ENCODE measurements around the gene BAAT.
"Not testable (repeated sequence)": the region's sequence is repeated elsewhere in the genome, so short reads cannot be mapped to it uniquely, and the experiment has no call there.

BAAT gene

DNA sequence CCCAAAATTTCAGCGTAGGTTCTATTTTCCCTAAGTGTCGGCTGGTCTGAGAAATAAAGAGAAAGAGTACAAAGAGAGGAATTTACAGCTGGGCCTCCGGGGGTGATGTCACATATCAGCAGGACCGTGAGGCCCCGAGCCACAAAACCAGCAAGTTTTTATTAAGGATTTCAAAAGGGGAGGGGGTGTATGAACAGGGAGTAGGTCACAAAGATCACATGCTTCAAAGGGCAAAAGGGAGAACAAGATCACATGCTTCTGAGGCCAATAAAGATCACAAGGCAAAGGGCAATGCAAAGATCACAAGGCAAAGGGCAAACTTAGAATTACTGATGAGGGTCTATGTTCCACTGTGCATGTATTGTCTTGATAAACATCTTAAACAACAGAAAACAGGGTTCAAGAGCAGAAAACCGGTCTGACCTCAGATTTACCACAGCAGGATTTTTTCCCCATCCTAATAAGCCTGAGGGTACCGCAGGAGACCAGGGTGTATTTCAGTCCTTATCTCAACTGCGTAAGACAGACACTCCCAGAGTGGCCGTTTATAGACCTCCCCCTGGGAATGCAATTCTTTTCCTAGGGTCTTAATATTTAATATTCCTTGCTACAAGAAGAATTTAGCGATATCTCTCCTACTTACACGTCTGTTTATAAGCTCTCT lies at the start of gene BAAT:
TSS of gene BAAT (minus strand) at position 134 of the 664 bp plus-strand sequence. CDS start 13,602 bp downstream, outside the sequence.
- not testable (repeated sequence) for DNase-seq (ENCODE audit: low read depth); H3K4me3 ChIP-seq (ENCODE audit: low read depth, low read length)

DNA sequence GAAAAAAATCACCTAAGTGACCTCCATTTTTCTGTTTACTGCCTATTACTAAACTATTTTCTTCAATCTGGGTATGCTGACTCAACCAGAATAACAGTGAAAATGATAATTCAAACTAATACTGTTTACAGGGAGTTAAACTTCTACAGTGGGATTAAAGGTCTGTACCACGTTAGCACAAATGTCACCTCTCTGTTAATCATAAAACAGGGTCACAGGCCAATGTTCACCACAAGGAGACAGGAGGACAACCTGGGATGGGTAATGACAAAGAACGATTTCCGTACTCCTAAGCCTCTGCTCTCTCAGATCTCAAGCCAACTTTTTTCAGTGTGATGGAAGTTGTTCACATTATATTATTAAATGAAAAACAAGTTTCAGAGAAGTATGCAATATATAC lies 48.4 kb upstream of the BAAT start:
- DNase-seq (ENCODE audit: low read depth): no peak
- no peak overlapping the region for H3K4me3 ChIP-seq (ENCODE audit: low read depth, low read length)

DNA sequence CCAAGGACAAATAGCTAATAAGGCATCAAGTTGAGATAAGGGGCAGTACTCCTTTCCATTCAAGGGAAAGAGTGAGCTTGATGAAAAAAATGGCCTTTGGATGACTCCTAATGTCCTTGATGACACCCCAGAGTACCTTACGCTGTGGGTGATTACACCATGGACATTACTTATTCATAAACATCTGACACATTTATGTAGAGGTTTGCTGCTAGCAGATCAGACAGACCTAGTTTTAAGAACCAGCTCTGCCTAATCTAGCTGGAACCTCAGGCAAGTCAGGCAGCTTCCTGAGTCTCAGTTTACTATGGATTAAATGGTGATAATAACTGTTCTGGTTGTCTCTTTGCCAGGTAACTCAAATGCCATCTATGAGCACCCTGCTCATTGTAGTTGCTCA lies 47.9 kb upstream of the BAAT start:
- no peak overlapping the region for H3K4me3 ChIP-seq (ENCODE audit: low read depth, low read length)
- DNase-seq (ENCODE audit: low read depth): no peak

DNA sequence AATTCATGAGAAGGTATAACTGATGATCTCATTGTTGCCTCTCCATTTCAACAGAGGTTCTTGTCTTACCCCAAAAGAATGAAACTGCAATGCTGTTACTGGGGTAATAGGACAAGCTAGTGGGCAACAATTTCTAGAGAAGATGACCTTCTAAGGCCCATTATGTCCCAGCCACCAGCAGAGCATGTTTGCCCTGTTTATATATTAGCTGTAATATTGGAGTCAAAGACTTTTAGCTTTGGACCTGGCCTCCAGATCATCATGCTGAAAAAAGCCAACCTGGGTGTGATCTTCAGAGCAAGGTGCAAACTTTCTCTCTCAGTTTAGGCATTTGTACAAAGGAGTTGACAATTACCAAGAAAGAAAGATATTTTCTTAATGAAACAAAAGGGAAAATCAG lies 47.4 kb upstream of the BAAT start:
- no peak overlapping the region for H3K4me3 ChIP-seq (ENCODE audit: low read depth, low read length)
- DNase-seq (ENCODE audit: low read depth): no peak

DNA sequence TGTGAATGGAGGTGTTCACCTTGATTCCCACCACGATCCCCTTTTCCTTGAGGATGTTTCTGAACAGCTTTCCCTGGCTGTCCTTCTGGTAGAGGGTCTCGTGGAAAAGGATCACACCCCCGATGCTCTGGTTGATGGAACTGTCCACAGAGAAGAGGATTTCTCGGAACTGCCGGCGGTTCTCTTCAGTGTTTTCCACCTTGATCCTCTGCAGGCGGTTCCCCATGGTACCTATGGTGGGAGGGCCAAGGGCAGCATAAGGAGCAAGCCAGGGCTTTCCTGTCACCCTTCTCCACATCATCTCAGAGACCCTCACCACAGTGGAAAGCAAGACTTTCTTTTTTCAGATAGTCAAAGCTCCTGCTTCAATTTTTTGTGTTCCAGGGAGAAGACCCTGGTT lies 44.9 kb upstream of the BAAT start:
- H3K4me3 ChIP-seq (ENCODE audit: low read depth, low read length): no peak overlapping the region

DNA sequence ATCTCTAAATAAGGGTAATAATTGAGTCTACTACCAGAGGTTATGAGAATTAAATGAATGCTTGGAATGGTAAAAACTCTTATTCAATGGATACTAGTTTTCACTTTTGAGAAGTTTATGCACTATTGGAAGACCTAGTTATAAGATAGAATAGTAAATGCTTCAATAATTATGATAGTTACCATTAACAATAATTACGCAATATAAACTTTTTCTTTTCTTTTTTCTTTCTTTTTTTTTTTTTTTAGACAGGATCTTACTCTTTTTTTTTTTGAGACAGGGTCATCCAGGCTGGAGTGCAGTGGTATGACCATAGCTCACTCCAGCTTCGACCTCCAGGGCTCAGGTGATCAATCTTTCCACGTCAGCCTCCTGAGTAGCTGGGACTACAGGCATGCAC lies 44.1 kb upstream of the BAAT start:
- no peak for DNase-seq (ENCODE audit: low read depth)
- no peak overlapping the region for H3K4me3 ChIP-seq (ENCODE audit: low read depth, low read length)

More for the DNA sequence above, 44.9 kb upstream of the BAAT start:
- DNase-seq (ENCODE audit: low read depth): no peak

DNA sequence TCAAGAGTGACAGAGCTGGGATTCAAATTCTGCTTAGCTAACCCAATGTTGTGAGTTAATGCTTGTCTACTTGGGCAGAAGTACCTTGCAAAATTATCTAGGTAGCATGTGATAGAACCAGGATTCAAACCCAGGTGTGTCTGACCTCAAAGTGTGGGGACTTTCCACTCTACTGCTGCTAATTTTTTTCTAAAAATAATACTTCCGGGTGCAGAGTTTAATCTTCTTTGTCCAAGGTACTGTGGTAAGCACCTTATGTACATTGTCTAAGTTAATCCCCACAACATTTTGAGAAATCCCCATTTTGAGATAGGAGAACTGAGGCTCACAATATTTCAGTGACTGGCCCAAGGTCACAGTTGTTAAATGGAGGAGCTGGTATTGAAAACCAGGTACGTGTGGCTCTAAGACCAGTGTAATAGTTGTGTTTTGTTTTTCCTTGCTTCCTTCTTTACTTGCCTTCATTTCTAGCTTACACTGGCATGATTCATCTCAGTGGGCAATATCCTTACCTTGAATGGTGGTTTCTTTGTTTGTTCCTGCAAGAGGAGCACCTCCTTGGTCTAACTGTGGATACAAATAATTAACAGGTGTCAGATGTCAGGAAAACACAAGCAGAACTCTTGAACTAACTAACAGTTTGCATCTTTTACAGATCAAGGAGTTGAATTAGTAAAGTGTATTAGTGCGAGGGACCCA lies 43.3 kb upstream of the BAAT start:
- H3K4me3 ChIP-seq (ENCODE audit: low read depth, low read length): no peak overlapping the region
- no peak for DNase-seq (ENCODE audit: low read depth)

DNA sequence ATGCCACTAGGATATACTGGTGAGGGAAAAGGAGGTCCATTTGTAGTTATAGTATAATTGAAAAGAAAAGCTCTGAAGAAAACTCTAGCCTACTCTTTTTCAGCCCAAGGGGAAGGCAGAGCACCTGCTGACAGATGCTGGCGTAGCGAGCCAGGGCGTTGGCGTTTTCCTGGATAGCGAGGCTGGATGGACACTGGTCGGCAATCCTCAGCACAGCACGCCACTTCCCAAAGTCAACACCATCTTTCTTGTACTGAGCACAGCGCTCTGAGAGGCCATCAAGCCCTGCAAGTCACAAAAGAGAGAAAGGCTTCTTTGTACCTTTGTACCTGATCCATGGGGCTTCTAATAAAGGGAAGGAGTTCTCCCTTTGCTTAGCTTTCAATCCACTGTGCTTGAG lies 42.6 kb upstream of the BAAT start:
- DNase-seq (ENCODE audit: low read depth): no peak
- H3K4me3 ChIP-seq (ENCODE audit: low read depth, low read length): no peak overlapping the region

DNA sequence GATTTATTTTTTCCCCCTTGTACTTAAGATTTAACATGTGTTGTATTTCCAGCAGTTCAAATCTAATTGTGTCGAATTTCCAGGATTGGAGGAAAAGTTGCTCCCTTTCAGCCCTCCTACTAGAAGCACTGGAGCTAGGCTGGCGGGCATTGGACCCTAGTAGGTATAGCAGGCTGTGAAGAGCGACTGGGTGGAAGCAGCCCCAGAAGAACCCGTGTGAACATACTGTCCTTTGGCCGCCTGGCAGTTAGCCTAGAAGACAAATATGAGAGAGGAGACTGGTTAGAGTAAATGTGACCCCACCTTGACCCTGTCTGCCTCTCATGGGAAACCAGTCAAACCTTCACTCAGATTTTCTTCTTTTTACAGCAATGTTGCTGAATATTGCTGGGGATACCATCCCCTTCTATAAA lies 36.9 kb upstream of the BAAT start:
- H3K4me3 ChIP-seq (ENCODE audit: low read depth, low read length): no peak overlapping the region
- DNase-seq (ENCODE audit: low read depth): no peak

DNA sequence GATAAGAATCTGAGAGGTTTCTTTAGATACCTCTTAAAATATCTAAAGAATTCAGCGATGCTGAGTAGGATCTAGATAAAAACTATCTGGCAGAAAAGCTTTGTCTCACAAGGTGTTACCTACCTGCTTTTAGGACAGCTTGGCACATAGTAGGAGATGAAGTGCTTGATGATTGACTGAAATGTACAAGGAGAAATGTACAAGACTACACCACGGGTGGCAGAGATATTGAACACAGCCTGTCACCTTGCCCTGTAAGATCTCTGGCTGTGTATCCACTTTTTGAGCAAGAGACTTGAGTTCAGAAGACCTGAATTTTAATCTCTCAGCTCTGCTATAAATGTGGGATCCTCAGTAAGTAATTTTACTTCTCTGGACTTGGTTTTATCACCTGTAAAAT lies 35.1 kb upstream of the BAAT start:
- H3K4me3 ChIP-seq (ENCODE audit: low read depth, low read length): no peak overlapping the region
- DNase-seq (ENCODE audit: low read depth): no peak

DNA sequence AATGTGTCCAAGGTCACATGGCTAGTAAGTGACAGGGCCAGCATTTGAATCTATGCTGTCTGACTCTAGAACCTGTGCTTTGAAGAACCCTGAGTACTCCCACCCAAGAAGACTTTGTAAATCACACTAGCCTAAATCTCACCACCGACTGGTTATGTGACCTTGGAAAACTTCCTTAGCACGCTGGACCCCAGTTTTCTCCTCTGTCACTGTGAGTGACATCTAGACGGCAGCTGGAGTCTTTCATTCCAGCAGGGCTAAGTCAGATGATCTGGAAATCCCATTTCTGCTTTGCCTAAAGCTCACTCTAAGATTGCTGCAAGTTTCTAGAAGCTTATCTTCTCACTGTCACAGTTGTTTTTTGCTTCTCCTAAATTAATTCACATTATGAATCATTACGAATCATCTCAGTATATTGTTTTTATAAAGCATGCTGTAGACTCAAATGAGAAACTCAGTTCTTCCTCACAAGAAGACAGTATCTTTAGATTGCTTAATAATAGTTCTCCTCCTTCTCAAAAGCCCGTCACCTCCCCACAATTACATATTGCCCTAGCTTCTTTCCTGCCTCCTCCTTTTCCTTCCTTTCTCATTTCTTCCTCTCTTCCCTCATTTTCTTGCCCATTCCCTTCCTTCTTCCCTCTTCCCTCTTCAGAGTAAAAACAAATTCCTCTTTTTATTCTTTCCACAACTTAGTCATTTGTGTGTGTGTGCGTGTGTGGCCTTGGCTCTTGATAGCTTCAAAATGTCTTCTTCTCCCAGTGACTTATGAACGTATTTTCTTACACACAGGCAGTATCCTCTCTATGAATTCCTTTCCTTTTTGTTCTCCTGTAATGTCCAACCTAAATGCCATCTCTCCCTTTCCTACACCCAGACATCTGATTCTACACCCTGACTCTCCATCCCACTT lies 34.0 kb upstream of the BAAT start:
- DNase-seq (ENCODE audit: low read depth): no peak
- no peak overlapping the region for H3K4me3 ChIP-seq (ENCODE audit: low read depth, low read length)

DNA sequence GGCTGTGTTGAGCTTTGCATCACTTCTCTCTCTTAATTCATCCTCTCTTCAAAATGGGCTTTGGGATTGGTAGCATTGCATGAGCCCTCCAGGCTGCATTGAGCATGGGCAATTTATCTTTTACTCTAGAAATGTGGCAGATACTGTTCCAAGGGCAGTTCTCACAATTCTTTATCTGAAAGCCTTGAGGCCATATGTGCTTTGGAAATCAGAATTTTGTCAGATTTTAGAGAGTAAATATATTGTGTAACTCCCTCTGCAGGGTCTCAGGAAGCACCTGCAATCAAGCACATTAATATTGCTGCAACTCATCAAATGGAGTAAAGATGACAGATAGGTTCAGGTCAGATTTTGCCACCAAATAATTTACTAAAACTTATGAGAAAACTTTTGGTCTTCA lies 33.2 kb upstream of the BAAT start:
- DNase-seq (ENCODE audit: low read depth): no peak
- no peak overlapping the region for H3K4me3 ChIP-seq (ENCODE audit: low read depth, low read length)

DNA sequence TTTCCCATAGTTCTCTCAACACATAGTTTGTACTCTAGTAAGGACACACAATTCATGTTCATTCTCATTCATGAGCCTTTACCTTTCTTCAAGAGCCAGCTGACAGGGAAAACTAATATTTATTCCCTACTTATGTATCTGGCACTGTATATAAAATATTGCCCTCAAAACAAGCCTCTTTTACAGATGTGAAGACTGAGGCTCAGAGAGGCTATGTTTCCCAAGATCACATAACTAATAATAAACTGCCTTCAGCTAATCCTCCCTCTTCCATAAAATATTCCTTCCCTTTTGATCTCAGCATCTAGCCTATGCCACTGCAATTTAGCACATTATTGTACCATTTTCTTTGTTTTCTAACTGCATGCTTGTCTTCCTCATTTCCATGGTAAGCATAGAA lies 32.6 kb upstream of the BAAT start:
- no peak for DNase-seq (ENCODE audit: low read depth)
- no peak overlapping the region for H3K4me3 ChIP-seq (ENCODE audit: low read depth, low read length)

DNA sequence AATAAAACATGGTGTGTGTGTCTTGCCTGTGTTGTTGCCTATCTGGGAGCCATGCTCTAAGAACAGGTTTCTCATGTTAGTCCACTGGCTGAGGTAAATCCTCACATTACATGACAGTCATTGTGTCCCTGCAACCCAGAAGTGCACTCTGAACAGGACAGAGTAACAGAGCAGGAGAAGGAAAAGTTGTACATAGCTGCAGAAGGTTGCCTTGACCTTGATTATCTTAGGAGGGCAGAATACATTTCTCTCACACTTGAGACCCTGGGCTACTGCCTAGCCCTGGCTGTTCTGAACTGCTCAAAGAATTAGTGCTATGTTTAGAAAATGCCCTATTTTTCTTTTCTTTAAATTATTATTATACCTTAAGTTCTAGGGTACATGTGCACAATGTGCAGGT lies 30.8 kb upstream of the BAAT start:
- DNase-seq (ENCODE audit: low read depth): no peak
- no peak overlapping the region for H3K4me3 ChIP-seq (ENCODE audit: low read depth, low read length)

DNA sequence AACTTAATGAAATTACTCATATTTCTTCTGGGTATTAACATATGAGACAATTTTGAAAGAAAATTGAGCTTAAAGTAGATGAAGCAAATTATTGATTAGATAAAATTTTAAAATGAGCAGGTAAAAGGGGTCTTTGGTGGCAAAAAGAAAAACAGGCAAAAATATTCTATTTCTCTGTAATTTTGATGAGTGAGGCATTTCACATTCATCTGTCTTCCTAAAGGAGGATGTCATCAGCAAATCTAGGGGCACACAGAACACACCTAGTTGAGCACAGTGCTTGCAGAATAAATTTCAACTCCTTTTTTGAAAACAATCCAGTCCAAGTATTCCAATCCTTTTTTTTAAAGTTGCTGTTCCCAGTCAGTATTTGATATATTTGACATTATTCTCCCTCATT lies 30.0 kb upstream of the BAAT start:
- no peak overlapping the region for H3K4me3 ChIP-seq (ENCODE audit: low read depth, low read length)
- no peak for DNase-seq (ENCODE audit: low read depth)

DNA sequence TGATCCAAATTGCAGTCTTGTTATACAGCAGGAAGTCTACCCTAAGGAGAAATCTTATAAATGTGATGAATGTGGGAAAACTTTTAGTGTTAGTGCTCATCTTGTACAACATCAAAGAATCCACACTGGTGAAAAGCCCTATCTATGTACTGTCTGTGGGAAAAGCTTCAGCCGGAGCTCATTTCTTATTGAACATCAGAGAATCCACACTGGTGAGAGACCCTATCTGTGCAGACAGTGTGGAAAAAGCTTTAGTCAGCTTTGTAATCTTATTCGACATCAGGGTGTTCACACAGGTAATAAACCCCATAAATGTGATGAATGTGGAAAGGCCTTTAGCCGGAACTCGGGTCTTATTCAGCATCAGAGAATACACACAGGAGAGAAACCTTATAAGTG lies 24.3 kb upstream of the BAAT start:
- no peak for DNase-seq (ENCODE audit: low read depth)
- H3K4me3 ChIP-seq (ENCODE audit: low read depth, low read length): no peak overlapping the region

DNA sequence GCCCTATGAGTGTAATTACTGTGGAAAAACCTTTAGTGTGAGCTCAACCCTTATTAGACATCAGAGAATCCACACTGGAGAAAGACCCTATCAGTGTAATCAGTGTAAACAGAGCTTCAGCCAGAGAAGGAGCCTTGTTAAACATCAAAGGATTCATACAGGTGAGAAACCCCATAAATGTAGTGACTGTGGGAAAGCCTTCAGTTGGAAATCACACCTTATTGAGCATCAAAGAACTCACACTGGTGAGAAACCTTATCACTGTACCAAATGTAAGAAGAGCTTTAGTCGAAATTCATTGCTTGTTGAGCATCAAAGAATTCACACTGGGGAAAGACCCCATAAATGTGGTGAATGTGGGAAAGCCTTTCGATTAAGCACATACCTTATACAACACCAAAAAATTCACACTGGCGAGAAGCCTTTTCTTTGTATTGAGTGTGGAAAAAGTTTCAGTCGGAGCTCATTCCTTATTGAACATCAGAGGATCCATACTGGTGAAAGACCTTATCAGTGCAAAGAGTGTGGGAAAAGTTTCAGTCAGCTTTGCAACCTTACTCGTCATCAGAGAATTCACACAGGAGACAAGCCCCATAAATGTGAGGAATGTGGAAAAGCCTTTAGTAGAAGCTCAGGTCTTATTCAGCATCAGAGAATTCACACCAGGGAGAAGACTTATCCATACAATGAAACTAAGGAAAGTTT lies 23.7 kb upstream of the BAAT start:
- H3K4me3 ChIP-seq (ENCODE audit: low read depth, low read length): no peak overlapping the region
- DNase-seq (ENCODE audit: low read depth): no peak

DNA sequence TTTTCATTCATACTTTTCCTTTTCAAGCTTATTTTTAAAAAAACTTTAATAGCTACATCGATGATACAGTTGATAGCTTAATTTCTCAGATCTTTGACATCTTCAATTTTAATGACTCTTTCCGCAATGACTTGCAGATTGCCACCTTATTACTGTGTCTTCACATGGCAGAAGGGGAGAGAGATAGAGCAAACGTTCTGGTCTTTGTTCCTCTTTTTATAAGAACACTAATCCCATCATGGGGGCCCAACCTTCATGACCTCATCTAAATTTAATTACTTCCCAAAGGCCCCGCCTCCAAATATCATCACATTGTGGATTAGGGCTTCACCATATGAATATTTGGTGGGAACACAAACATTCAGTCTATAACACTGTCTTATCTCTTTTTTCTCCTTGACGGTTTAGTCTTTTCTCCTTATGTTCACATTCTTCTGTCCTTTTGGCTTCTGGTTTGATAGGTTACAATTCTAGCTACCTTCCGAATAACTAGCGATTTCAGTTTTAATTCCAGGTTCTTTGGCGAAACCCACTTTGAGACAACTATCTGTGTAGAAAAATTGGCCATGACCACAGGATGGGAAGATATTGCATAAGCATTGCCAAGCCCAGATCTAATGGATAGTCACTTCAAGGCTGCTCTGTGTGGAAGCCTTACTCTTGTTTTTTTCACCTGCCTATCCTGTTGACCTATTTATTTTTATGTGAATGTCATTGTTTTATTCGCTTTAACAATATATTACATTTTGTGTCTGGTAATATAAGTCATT lies 18.9 kb upstream of the BAAT start:
- no peak overlapping the region for H3K4me3 ChIP-seq (ENCODE audit: low read depth, low read length)
- DNase-seq (ENCODE audit: low read depth): no peak

DNA sequence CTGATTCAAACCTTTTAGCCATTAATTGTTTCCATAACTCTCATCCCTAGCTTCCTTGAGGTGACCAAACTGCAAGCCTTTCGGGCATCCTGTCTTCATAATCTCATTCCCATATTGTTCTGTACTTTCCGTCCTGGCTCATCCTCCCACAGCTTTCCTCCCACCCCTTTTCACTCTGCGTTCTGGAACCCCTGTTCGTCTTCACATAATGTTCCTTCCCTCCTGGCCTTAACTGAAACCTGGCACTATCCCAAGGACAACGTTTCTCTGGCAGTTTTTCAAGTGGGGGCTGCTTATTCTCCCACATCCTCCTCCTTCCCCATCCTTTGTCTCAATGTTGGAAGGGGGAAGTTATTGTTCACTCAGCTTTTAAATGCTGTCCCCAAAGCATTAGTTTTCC lies 15.3 kb upstream of the BAAT start:
- peak overlapping the region; percentile 83 for H3K4me3 ChIP-seq (ENCODE audit: low read depth, low read length)
- DNase-seq (ENCODE audit: low read depth): no peak

Measured in skeletal muscle cell (primary cell).